HL-60 (cell line): Measurements from ENCODE around the gene TMTC2.

Experiments used
- DNase-seq, 2 experiments: peaks; one replicate each; pipeline ENCODE4 v3.0.0-alpha.2; 2010 to 2020; ENCODE audit warnings: low read depth in 1 of 2, low spot score in 1 of 2
- H3K27ac ChIP-seq: fragments of 250-450 bp; sonication (Bioruptor Pico); replicated peaks from 2 replicates; pipeline ENCODE4 v1.5.1; 2020; ENCODE audit warnings: mild to moderate bottlenecking, moderate library complexity
- H3K27me3 ChIP-seq: fragments of 250-450 bp; sonication (Bioruptor Pico); 2 replicates; pipeline ENCODE4 v1.5.1; 2021; ENCODE audit warnings: mild to moderate bottlenecking, moderate library complexity; ENCODE audit not compliant: insufficient read depth, poor library complexity, severe bottlenecking
- H3K4me3 ChIP-seq: replicated peaks from 2 replicates; pipeline ENCODE4 v1.5.1; 2011; ENCODE audit warnings: mild to moderate bottlenecking, control low read depth, low read length; ENCODE audit not compliant: insufficient read depth
- CTCF ChIP-seq: IDR thresholded peaks from one replicate; pipeline ENCODE4 v1.5.1; 2011; ENCODE audit warnings: low read length, control low read depth, inconsistent platforms; ENCODE audit not compliant: insufficient read depth
- GABPA ChIP-seq: IDR thresholded peaks from 2 replicates; pipeline ENCODE4 v1.6.1; 2012; ENCODE audit warnings: low read depth
- POLR2AphosphoS5 ChIP-seq: IDR thresholded peaks from 2 replicates; pipeline ENCODE4 v1.6.1; 2012; ENCODE audit warnings: low read depth
- SPI1 ChIP-seq: IDR thresholded peaks from 2 replicates; pipeline ENCODE4 v1.6.1; 2012; ENCODE audit warnings: low read depth, mild to moderate bottlenecking, borderline replicate concordance
- TF ChIP-seq, protein P1 (sequence below): IDR thresholded peaks from 2 replicates; pipeline ENCODE4 v1.6.1; 2012; ENCODE audit warnings: low read depth; ENCODE audit not compliant: insufficient replicate concordance

The TMTC2 gene

GRCh38 chr12:83089575-83089974 is 402.9 kb downstream of the TMTC2 start:
- no peak for DNase-seq
- TF ChIP-seq POLR2AphosphoS5 (no peak), CTCF (no peak), GABPA (no peak), SPI1 (no peak)
- TF ChIP-seq, protein P1, sequence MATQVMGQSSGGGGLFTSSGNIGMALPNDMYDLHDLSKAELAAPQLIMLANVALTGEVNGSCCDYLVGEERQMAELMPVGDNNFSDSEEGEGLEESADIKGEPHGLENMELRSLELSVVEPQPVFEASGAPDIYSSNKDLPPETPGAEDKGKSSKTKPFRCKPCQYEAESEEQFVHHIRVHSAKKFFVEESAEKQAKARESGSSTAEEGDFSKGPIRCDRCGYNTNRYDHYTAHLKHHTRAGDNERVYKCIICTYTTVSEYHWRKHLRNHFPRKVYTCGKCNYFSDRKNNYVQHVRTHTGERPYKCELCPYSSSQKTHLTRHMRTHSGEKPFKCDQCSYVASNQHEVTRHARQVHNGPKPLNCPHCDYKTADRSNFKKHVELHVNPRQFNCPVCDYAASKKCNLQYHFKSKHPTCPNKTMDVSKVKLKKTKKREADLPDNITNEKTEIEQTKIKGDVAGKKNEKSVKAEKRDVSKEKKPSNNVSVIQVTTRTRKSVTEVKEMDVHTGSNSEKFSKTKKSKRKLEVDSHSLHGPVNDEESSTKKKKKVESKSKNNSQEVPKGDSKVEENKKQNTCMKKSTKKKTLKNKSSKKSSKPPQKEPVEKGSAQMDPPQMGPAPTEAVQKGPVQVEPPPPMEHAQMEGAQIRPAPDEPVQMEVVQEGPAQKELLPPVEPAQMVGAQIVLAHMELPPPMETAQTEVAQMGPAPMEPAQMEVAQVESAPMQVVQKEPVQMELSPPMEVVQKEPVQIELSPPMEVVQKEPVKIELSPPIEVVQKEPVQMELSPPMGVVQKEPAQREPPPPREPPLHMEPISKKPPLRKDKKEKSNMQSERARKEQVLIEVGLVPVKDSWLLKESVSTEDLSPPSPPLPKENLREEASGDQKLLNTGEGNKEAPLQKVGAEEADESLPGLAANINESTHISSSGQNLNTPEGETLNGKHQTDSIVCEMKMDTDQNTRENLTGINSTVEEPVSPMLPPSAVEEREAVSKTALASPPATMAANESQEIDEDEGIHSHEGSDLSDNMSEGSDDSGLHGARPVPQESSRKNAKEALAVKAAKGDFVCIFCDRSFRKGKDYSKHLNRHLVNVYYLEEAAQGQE, result no peak

DNA sequence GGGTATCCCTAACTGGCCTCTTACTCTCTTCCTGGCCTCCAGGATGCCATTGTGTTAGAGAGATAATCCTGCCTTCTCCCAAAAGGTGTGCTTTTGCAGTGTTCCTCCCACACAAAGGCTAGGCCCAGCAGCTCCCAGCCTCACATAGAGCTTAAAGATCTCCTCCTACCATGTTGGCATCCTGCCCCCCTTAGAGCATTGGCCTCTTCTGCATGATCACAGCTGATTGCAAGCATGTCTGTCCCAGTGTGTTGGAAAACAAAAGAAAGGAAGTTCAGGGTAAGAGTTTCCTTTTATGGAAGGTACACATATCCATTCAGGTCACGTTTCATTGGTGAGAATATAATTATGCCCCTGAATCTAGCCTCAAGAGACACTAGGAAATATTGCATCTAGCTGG is 405.4 kb downstream of the TMTC2 start:
- H3K27ac ChIP-seq, result no peak overlapping the region
- TF ChIP-seq POLR2AphosphoS5 (no peak), SPI1 (no peak), GABPA (no peak), CTCF (no peak)
- TF ChIP-seq, protein P1, result no peak
- no peak for DNase-seq
- H3K4me3 ChIP-seq, result no peak overlapping the region
- H3K27me3 ChIP-seq, result no peaks in the 10 kb centered on the region

More at GRCh38 chr12:83089575-83089974, 402.9 kb downstream of the TMTC2 start:
- no peak overlapping the region for H3K4me3 ChIP-seq
- no peaks in the 10 kb centered on the region for H3K27me3 ChIP-seq
- no peak overlapping the region for H3K27ac ChIP-seq

DNA sequence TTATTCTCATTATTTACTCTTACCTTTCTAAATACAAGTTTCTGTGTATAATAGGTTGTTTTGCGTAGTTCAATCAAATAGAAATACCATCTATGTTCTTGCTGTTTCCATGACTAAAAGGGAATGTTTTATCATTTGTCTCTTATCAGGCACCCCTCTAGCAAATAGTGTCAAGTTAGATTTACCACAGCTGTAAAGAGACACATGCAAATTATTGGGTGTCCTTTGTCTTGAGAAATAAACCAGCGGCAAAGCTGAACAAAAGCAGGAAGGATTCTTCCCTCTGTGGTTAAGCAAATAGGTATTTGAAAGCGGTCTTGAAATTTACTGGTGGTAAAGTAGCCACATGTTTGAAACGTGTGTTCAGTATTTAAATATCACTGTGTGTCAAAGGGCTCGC is 405.9 kb downstream of the TMTC2 start:
- no peak overlapping the region for H3K27ac ChIP-seq
- DNase-seq, result no peak
- no peaks in the 10 kb centered on the region for H3K27me3 ChIP-seq
- H3K4me3 ChIP-seq, result no peak overlapping the region
- TF ChIP-seq POLR2AphosphoS5 (no peak), CTCF (no peak), SPI1 (no peak), GABPA (no peak)
- TF ChIP-seq, protein P1, result no peak
